ENCODE measurements around the gene ADAMTS2.

GRCh38 chr5:179239256-179240135 lies 105.8 kb downstream of the ADAMTS2 start:
- TF ChIP-seq, protein P1, sequence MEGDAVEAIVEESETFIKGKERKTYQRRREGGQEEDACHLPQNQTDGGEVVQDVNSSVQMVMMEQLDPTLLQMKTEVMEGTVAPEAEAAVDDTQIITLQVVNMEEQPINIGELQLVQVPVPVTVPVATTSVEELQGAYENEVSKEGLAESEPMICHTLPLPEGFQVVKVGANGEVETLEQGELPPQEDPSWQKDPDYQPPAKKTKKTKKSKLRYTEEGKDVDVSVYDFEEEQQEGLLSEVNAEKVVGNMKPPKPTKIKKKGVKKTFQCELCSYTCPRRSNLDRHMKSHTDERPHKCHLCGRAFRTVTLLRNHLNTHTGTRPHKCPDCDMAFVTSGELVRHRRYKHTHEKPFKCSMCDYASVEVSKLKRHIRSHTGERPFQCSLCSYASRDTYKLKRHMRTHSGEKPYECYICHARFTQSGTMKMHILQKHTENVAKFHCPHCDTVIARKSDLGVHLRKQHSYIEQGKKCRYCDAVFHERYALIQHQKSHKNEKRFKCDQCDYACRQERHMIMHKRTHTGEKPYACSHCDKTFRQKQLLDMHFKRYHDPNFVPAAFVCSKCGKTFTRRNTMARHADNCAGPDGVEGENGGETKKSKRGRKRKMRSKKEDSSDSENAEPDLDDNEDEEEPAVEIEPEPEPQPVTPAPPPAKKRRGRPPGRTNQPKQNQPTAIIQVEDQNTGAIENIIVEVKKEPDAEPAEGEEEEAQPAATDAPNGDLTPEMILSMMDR (conservative IDR thresholded peaks at IDR 0.05): no peak
- no peak for TF ChIP-seq ZFX (IDR thresholded peaks at IDR 0.05)
